SU-DHL-6 (cell line): ENCODE data around the gene AFG3L2.

ENCODE experiments used
- CTCF ChIP-seq: fragments of 200-600 bp; sonication (generic); IDR thresholded peaks from one replicate; pipeline ENCODE4 v1.5.1; 2017; ENCODE audit warnings: antibody characterized with exemption, mild to moderate bottlenecking, low read length, moderate library complexity; ENCODE audit not compliant: insufficient read depth, poor library complexity, severe bottlenecking
- EZH2phosphoT487 ChIP-seq: fragments of 200-600 bp; sonication (generic), shearing (Covaris generic); conservative IDR thresholded peaks from 2 replicates; pipeline ENCODE4 v1.6.1; 2018; ENCODE audit warnings: mild to moderate bottlenecking, antibody characterized with exemption, low read length, moderate library complexity, mixed read lengths

DNA sequence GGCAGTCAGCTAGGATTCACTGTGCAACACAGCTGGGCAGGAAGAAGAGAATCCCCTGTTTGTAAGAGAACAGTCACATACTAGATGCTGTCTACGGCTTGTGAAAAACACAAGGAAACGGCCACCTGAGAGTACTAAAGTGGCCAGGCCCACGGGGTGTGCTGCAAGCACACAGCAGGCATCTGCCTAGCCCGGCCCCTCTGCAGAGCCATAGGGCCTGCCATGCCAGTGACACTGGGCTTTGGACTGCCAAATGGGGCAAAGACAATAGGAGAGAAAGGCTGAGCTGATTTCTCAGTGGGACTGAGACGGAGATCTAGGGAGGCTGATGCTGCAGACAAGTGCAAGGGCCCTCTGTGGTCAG, 58.7 kb downstream of the AFG3L2 start:
- TF ChIP-seq CTCF (no peak), EZH2phosphoT487 (no peak)
